HepG2 (cell line): ENCODE measurements around the gene B3GNT2. TPM values are rescaled to one million over a fixed set of nuclear protein-coding genes. Genes with fewer than 3 reads are reported as not detected.

Experiments used
- BCL6 ChIP-seq: IDR thresholded peaks from 2 replicates; pipeline ENCODE4 v1.6.1; 2016; ENCODE audit warnings: missing genetic modification reagents, missing compliant biosample characterization
- CENPT ChIP-seq: sonication (generic); formaldehyde crosslinking; IDR thresholded peaks from 2 replicates; pipeline ENCODE4 v1.8.0; 2022; ENCODE audit warnings: low read depth, mild to moderate bottlenecking, moderate library complexity, missing genetic modification reagents
- ELF1 ChIP-seq: sonication (generic); formaldehyde crosslinking; IDR thresholded peaks from 2 replicates; pipeline ENCODE4 v1.4.0; 2020; ENCODE audit warnings: missing genetic modification reagents
- MAFF ChIP-seq: IDR thresholded peaks from 2 replicates; pipeline ENCODE4 v1.6.1; 2011; ENCODE audit warnings: low read depth, low read length, improper control_type of control experiment
- MAX ChIP-seq: IDR thresholded peaks from 2 replicates; pipeline ENCODE4 v1.6.1; 2012; ENCODE audit warnings: inconsistent platforms
- MLXIP ChIP-seq: sonication (generic); formaldehyde crosslinking; IDR thresholded peaks from 2 replicates; pipeline ENCODE4 v1.9.0; 2021; ENCODE audit warnings: missing genetic modification reagents, borderline replicate concordance
- MXD1 ChIP-seq: sonication (generic); formaldehyde crosslinking; IDR thresholded peaks from 2 replicates; pipeline ENCODE4 v1.4.0; 2020; ENCODE audit warnings: mild to moderate bottlenecking, missing genetic modification reagents
- PATZ1 ChIP-seq: sonication (generic); formaldehyde crosslinking; IDR thresholded peaks from 2 replicates; pipeline ENCODE4 v1.4.0; 2020; ENCODE audit warnings: missing genetic modification reagents
- PAX8 ChIP-seq: sonication (generic); formaldehyde crosslinking; IDR thresholded peaks from 2 replicates; pipeline ENCODE4 v1.8.0; 2022; ENCODE audit warnings: mild to moderate bottlenecking, missing genetic modification reagents, borderline replicate concordance
- POLR2A ChIP-seq, 2 experiments: IDR thresholded peaks; 2 replicates each; pipeline ENCODE4 v1.6.1; 2011; ENCODE audit warnings: low read depth in 2 of 2, low read length in 2 of 2, mild to moderate bottlenecking in 1 of 2, moderate library complexity in 1 of 2; ENCODE audit not compliant: insufficient read depth in 1 of 2
- TFAP4 ChIP-seq: sonication (generic); IDR thresholded peaks from 2 replicates; pipeline ENCODE4 v1.6.1; 2016; ENCODE audit warnings: low read depth, borderline replicate concordance
- ZBTB7A ChIP-seq: sonication (generic); formaldehyde crosslinking; IDR thresholded peaks from 2 replicates; pipeline ENCODE4 v1.8.0; 2022; ENCODE audit warnings: mild to moderate bottlenecking, missing genetic modification reagents
- ZKSCAN8 ChIP-seq: IDR thresholded peaks from 2 replicates; pipeline ENCODE4 v1.6.1; 2016; ENCODE audit warnings: borderline replicate concordance, missing genetic modification reagents, missing compliant biosample characterization
- ZNF333 ChIP-seq: sonication (generic); formaldehyde crosslinking; IDR thresholded peaks from 2 replicates; pipeline ENCODE4 v1.4.0; 2020; ENCODE audit warnings: mild to moderate bottlenecking, missing genetic modification reagents, borderline replicate concordance
- ZNF430 ChIP-seq: sonication (generic); formaldehyde crosslinking; IDR thresholded peaks from 2 replicates; pipeline ENCODE4 v1.9.0; 2021; ENCODE audit warnings: mild to moderate bottlenecking, missing genetic modification reagents
- ZNF446 ChIP-seq: sonication (generic); formaldehyde crosslinking; IDR thresholded peaks from 2 replicates; pipeline ENCODE4 v1.5.0; 2020; ENCODE audit warnings: mild to moderate bottlenecking, missing genetic modification reagents
- ZNF513 ChIP-seq: sonication (generic); formaldehyde crosslinking; conservative IDR thresholded peaks from 2 replicates; pipeline ENCODE4 v1.5.0; 2020; ENCODE audit warnings: missing genetic modification reagents
- ZNF619 ChIP-seq: sonication (generic); formaldehyde crosslinking; IDR thresholded peaks from 2 replicates; pipeline ENCODE4 v1.4.0; 2020; ENCODE audit warnings: mild to moderate bottlenecking, missing genetic modification reagents
- ZNF7 ChIP-seq: IDR thresholded peaks from 2 replicates; pipeline ENCODE4 v1.6.1; 2016; ENCODE audit warnings: missing biosample characterization, missing genetic modification reagents
- ZSCAN22 ChIP-seq: sonication (generic); formaldehyde crosslinking; IDR thresholded peaks from 2 replicates; pipeline ENCODE4 v1.4.0; 2020; ENCODE audit warnings: mild to moderate bottlenecking, missing genetic modification reagents
- ZSCAN25 ChIP-seq: sonication (generic); formaldehyde crosslinking; IDR thresholded peaks from 2 replicates; pipeline ENCODE4 v1.8.0; 2022; ENCODE audit warnings: mild to moderate bottlenecking, missing genetic modification reagents
- polyA plus RNA-seq, 8 experiments: library from polyadenylated mRNA; depleted of rRNA in 3 of 8; stranded (reverse) in 7 of 8; unstranded in 1 of 8; fragments of >200 nt; fragmentation: Illumina TruSeq in 4 of 8; extraction: Trizol in 4 of 8; gene quantifications; 2 replicates each; pipeline versions ENCODE4 v1.2.1 to v1.2.3, GENCODE V29; 2011 to 2016; ENCODE audit warnings: low read depth in 4 of 8, missing spikeins in 1 of 8, mixed read lengths in 1 of 8; ENCODE audit not compliant: insufficient read depth in 1 of 8
- total RNA-seq, 5 experiments: library from RNA; depleted of rRNA; stranded (reverse); fragments of >200 nt; fragmentation: Illumina TruSeq; extraction: Trizol; gene quantifications; 2 replicates each; pipeline ENCODE4 v1.2.3, GENCODE V29; 2016; ENCODE audit warnings: low read depth in 1 of 5

The B3GNT2 gene
- total and polyA plus RNA-seq, 2 of the 13 experiments (the other 11 are each of a cell fraction or from before 2014, with no cell fraction given) = 26.3 to 28.5 TPM

- TF ChIP-seq MAX (peak; percentile 56), PATZ1 (CRISPR knock-in tag) (peak; percentile 91), ZSCAN25 (CRISPR knock-in tag) (0 out of 2 replicates have a peak, but pooled peaks have one; percentile 12), ZNF513 (CRISPR knock-in tag) (no peak), CENPT (CRISPR knock-in tag) (0 out of 2 replicates have a peak, but pooled peaks have one; percentile 84), ZNF446 (CRISPR knock-in tag) (no peak; the same call in 1 of the 2 replicates), ZNF430 (CRISPR knock-in tag) (peak; percentile 91), TFAP4 (peak; percentile 17; the same call in 1 of the 2 replicates), MLXIP (no peak), ZKSCAN8 (CRISPR knock-in tag) (no peak), ZNF333 (CRISPR knock-in tag) (0 out of 2 replicates have a peak, but pooled peaks have one; percentile 62), ZNF619 (0 out of 2 replicates have a peak, but pooled peaks have one; percentile 22), ELF1 (CRISPR knock-in tag) (peak; percentile 60; the same call in 1 of the 2 replicates), MXD1 (no peak; the same call in none of the 2 replicates), ZNF7 (no peak), ZBTB7A (CRISPR knock-in tag) (peak; percentile 17; the same call in 1 of the 2 replicates), ZSCAN22 (CRISPR knock-in tag) (no peak), POLR2A (IDR thresholded peaks at IDR 0.05; ENCODE audit: insufficient read depth in 1 of 2, low read depth in 2 of 2, low read length in 2 of 2) (peak; percentile 84 to 95), MAFF (no peak), BCL6 (CRISPR knock-in tag) (peak; percentile 4; the same call in 1 of the 2 replicates), PAX8 (0 out of 2 replicates have a peak, but pooled peaks have one; percentile 17)
These were observed at the start of gene B3GNT2 (continued) for GRCh38 chr2:62195421-62196277.
